Measurements from ENCODE around the gene PDE6G.

GRCh38 chr17:81664051-81664470 is 7.7 kb upstream of the PDE6G start:
- TF ChIP-seq CTCF (conservative IDR thresholded peaks at IDR 0.05; ENCODE audit: low read depth in 2 of 2), result no peak
- no peak for TF ChIP-seq REST (IDR thresholded peaks at IDR 0.05; ENCODE audit: unreplicated experiment)
- no peak for TF ChIP-seq EZH2phosphoT487 (IDR thresholded peaks at IDR 0.05; ENCODE audit: unreplicated experiment)
- no peak for TF ChIP-seq ZNF331 (CRISPR knock-in tag; IDR thresholded peaks at IDR 0.05; ENCODE audit: low read depth)

Measured in GM23338 (cell line).